Measurements from ENCODE around the gene CENPX. TPM values are rescaled to one million over a fixed set of nuclear protein-coding genes. Genes with fewer than 3 reads are reported as not detected.

Gene CENPX
- total and polyA plus RNA-seq, 2 donors (not counting 3 experiments of a cell fraction or from before 2014, with no cell fraction given), result 56.2 to 67.2 TPM

DNA sequence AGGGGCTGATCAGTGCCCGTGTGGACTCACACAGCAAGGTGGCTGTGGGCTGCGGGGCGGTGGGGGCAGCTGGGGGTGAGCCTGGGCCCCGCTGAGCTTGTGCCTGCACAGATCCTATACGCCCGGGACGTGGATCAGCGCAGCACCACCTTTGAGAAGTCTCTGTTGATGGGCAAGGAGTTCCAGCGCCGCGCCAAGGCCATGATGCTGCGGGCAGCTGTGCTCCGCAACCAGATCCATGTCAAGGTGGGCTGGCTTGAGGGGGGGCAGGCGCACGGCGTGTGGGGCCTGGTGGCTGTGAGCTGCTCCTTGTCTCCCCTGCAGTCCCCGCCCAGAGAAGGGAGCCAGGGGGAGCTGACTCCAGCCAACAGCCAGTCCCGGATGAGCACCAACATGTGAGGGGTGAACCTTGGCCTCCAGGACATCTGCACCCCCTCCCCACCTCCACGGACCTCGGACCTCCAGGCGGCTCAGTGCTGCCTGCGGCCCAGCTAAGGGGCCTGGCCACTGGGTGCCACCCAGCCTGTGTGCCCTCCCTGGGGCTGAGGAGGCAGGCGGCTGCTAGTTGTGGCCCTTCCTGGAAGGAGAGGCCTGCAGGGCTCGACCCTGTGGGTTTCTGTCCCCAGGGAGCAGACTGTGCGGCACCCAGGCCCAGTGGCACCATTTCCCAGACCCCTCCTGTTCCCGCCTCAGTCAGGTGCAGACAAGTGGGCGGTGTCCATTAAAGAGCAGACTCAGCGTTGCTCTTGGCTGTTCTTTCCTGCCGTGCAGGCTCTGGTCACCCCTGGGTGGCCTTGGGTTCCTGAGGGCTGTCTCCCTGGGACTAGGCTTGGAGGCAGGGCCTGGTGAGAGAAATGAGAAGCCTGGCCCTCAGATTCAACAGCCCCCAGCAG lies 34.3 kb upstream of the CENPX start:
- dilution Hi-C loops (cut with MboI; ENCODE audit: extremely low pct_ligation_motif_present, low sequenced_read_pairs) (no loop called here), intact Hi-C loops (cut with micrococcal nuclease) (no loop called here)
- H4K20me1 ChIP-seq (replicated peaks; ENCODE audit: control insufficient read depth, extremely low read depth, insufficient read depth, low read length), result no peaks in the 10 kb centered on the region
- no peaks in the 10 kb centered on the region for H3K9me3 ChIP-seq (replicated peaks; ENCODE audit: control insufficient read depth, insufficient read depth, low read length)
- peaks cover 6% of the 10 kb centered on the region for H3K4me1 ChIP-seq (ENCODE audit: control insufficient read depth, extremely low read depth, insufficient read depth, low read length)
- H3K9ac ChIP-seq (replicated peaks; ENCODE audit: extremely low read depth, insufficient read depth, low read length), result no peak overlapping the region
- H3K27ac ChIP-seq (ENCODE audit: insufficient read depth, low read depth, low read length), result no peak overlapping the region
- H3K4me2 ChIP-seq (ENCODE audit: insufficient read depth, low read length), result no peak overlapping the region
- H3K4me3 ChIP-seq (replicated peaks in 1 of 3; ENCODE audit: insufficient read depth in 1 of 3, low read depth in 1 of 3, low read length in 3 of 3), result no peak overlapping the region
- H2AFZ ChIP-seq (ENCODE audit: low read depth, low read length), result no peak overlapping the region
- peaks cover 11% of the 10 kb centered on the region for H3K79me2 ChIP-seq (ENCODE audit: control insufficient read depth, insufficient read depth, low read length)
- peaks cover 12 to 59% of the 10 kb centered on the region in 2 experiments for H3K36me3 ChIP-seq (ENCODE audit: control insufficient read depth in 2 of 2, extremely low read depth in 1 of 2, insufficient read depth in 2 of 2, low read length in 2 of 2)
- no peaks in the 10 kb centered on the region for H3K27me3 ChIP-seq (ENCODE audit: control insufficient read depth in 2 of 2, insufficient read depth in 2 of 2, low read length in 2 of 2)
- no peaks in the 10 kb centered on the region for H3K9me1 ChIP-seq (replicated peaks; ENCODE audit: control insufficient read depth, extremely low read depth, insufficient read depth, low read length)
- TF ChIP-seq POLR2AphosphoS5 (IDR thresholded peaks at IDR 0.05; ENCODE audit: insufficient read depth, low read depth, low read length) (peak; percentile 28), FOS (IDR thresholded peaks at IDR 0.05; ENCODE audit: borderline replicate concordance, insufficient read depth, low read length) (no peak), POLR2A (IDR thresholded peaks at IDR 0.05; ENCODE audit: low read depth, low read length) (no peak), JUN (IDR thresholded peaks at IDR 0.05; ENCODE audit: borderline replicate concordance, insufficient read depth, insufficient read length, low read depth) (no peak), GATA2 (IDR thresholded peaks at IDR 0.05; ENCODE audit: insufficient read depth, insufficient read length, low read depth, low read length) (no peak), MYC (IDR thresholded peaks at IDR 0.05; ENCODE audit: low read depth, low read length) (no peak)
- TF ChIP-seq, protein P1, sequence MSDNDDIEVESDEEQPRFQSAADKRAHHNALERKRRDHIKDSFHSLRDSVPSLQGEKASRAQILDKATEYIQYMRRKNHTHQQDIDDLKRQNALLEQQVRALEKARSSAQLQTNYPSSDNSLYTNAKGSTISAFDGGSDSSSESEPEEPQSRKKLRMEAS (IDR thresholded peaks at IDR 0.05; ENCODE audit: insufficient read depth, insufficient read length), result no peak
- no peak for FAIRE-seq
- CTCF ChIA-PET, result interaction anchor here (0.8 to 1.2 kb wide), 2 partner anchors 19 to 26 kb away, joined by 3 to 4 read pairs; partner anchors contain the start of gene DCXR
- POLR2A ChIA-PET, result no interaction called here
- no peak for DNase-seq (ENCODE audit: low read depth, low spot score)
- BruUV-seq (replicated peaks), result TSS peak; percentile 26
